Stomach (tissue), 9 donors: ENCODE data around the gene PTPRT. TPM values are rescaled to one million over a fixed set of nuclear protein-coding genes. Genes with fewer than 3 reads are reported as not detected.
A peak's percentile ranks its signal among the peaks of the same experiment; 100 is the strongest.

Experiments
- DNase-seq, 2 donors: peaks; one replicate each; pipeline versions ENCODE4 v3.0.0 to v3.0.0-alpha.2; 2013 to 2019
- H3K27ac ChIP-seq, 5 donors: fragments of 200-600 bp in 4 of 5; sonication (generic) in 4 of 5; one replicate each; pipeline ENCODE4 v1.5.1; 2013 to 2019; ENCODE audit warnings: mild to moderate bottlenecking in 1 of 5, moderate library complexity in 1 of 5
- H3K27me3 ChIP-seq, 3 donors: fragments of 200-600 bp; sonication (generic); one replicate each; pipeline ENCODE4 v1.5.1; 2017 to 2019; ENCODE audit warnings: mixed run types in 1 of 3
- H3K36me3 ChIP-seq, 4 donors: fragments of 200-600 bp; sonication (generic); 1 replicate in 3 of 4; 2 replicates in 1 of 4; pipeline ENCODE4 v1.5.1; 2016 to 2019
- H3K4me1 ChIP-seq, 4 donors: fragments of 200-600 bp; sonication (generic); one replicate each; pipeline ENCODE4 v1.5.1; 2016 to 2019
- H3K4me3 ChIP-seq, 4 donors: fragments of 200-600 bp; sonication (generic) in 3 of 4; one replicate each; pipeline ENCODE4 v1.5.1; 2016 to 2019; ENCODE audit warnings: mild to moderate bottlenecking in 1 of 4
- H3K9me3 ChIP-seq, 4 donors: fragments of 200-600 bp; sonication (generic); one replicate each; pipeline ENCODE4 v1.5.1; 2016 to 2019
- EP300 ChIP-seq: sonication (generic); formaldehyde crosslinking; IDR thresholded peaks from one replicate; pipeline ENCODE4 v1.6.1; 2017; ENCODE audit warnings: antibody characterized with exemption
- POLR2A ChIP-seq, 4 donors: fragments of 450-650 bp; IDR thresholded peaks; one replicate each; pipeline ENCODE4 v1.6.1; 2016; ENCODE audit warnings: antibody characterized with exemption in 4 of 4, control low read depth in 2 of 4, mild to moderate bottlenecking in 1 of 4, moderate library complexity in 1 of 4
- POLR2AphosphoS5 ChIP-seq, 3 donors: sonication (generic); formaldehyde crosslinking; IDR thresholded peaks; one replicate each; pipeline ENCODE4 v1.6.1; 2016; ENCODE audit warnings: antibody characterized with exemption in 3 of 3
- WGBS, 5 donors: extraction: QIAGEN DNeasy Blood & Tissue Kit in 3 of 5; methylation state at CpG; one replicate each; pipeline versions ENCODE4 v1.1.5 to v1.1.7; 2013 to 2018; 5-methylcytosine and 5-hydroxymethylcytosine counted together
- intact Hi-C: fragments of 100-400 bp; cut with DNase I; formaldehyde crosslinking; loops from one replicate; pipeline ENCODE4 v1.15.1; 2023; ENCODE audit warnings: low total_unique reads
- polyA plus RNA-seq, 3 donors: library from polyadenylated mRNA; stranded (reverse); fragments of 200-250 nt; gene quantifications; one replicate each; pipeline ENCODE4 v1.2.3, GENCODE V29; 2013
- total RNA-seq, 5 donors: library from RNA; depleted of rRNA; stranded (reverse); fragments of >200 nt; gene quantifications; one replicate each; pipeline versions ENCODE4 v1.1.0 to v1.2.3, GENCODE V29; 2014 to 2016
- TF ChIP-seq, protein P1 (sequence below), 7 experiments: fragments of 450-650 bp in 4 of 7; fragments of 200-600 bp in 3 of 7; sonication (generic) in 3 of 7; IDR thresholded peaks; one replicate each; pipeline ENCODE4 v1.5.1; 2016 to 2019; ENCODE audit warnings: antibody characterized with exemption in 7 of 7, control low read depth in 2 of 7, mild to moderate bottlenecking in 1 of 7
- donor health status: healthy with polysubstance abuse.
- donor health status: Bipolar disorder and iron deficiency.
- donor health status: healthy.

Gene PTPRT
- total and polyA plus RNA-seq, 8 donors = 0.05 to 11.6 (median 1.7) TPM; not detected in 2

DNA sequence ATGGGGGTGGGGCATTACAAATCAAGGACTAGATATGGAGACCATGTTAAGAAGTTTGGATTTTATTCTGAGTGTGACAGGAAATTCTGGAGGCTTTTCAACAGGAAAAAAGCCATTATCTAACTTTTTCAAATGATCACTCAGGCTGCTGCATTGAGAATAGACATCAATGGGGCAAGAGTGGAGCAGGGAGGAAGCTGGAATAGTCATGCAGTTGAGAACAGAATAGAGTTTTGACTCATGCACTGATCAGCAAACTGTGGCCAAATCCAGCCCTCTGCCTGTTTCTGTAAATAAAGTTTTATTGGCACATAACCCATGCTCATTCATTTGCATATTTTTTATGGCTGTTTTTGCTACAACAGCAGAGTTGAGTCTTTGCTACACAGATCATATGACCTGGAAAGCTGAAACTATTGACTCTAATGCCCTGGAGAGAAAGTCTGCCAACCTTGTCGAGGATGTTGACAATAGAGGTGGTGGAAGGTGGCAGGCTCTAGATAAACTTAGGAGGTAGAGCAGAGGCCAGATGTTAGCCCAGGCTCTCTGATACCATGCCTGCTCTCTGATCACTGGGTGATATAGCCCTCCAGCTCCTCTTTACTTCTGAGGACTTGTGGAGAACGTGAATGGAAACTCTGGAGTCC, 441.8 kb downstream of the PTPRT start:
- no peak overlapping the region for H3K4me3 ChIP-seq
- H3K27ac ChIP-seq = peak overlapping the region in 1 of 5 donors; percentile 10
- intact Hi-C loops = no loop called here
- DNase-seq = no peak
- WGBS, 5 donors = 11 to 41% (median 25%) methylated on average over 2 of the region's 2 CpGs
- no peaks in the 10 kb centered on the region for H3K4me1 ChIP-seq
- no peaks in the 10 kb centered on the region for H3K36me3 ChIP-seq
- TF ChIP-seq POLR2A (IDR thresholded peaks at IDR 0.05) = no peak
- no peak for TF ChIP-seq EP300
- no peak for TF ChIP-seq POLR2AphosphoS5 (IDR thresholded peaks at IDR 0.05)
- TF ChIP-seq, protein P1, sequence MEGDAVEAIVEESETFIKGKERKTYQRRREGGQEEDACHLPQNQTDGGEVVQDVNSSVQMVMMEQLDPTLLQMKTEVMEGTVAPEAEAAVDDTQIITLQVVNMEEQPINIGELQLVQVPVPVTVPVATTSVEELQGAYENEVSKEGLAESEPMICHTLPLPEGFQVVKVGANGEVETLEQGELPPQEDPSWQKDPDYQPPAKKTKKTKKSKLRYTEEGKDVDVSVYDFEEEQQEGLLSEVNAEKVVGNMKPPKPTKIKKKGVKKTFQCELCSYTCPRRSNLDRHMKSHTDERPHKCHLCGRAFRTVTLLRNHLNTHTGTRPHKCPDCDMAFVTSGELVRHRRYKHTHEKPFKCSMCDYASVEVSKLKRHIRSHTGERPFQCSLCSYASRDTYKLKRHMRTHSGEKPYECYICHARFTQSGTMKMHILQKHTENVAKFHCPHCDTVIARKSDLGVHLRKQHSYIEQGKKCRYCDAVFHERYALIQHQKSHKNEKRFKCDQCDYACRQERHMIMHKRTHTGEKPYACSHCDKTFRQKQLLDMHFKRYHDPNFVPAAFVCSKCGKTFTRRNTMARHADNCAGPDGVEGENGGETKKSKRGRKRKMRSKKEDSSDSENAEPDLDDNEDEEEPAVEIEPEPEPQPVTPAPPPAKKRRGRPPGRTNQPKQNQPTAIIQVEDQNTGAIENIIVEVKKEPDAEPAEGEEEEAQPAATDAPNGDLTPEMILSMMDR (IDR thresholded peaks at IDR 0.05) = no peak
- no peaks in the 10 kb centered on the region for H3K27me3 ChIP-seq
- peaks cover 0 to 11% (median 2%) of the 10 kb centered on the region in 4 donors for H3K9me3 ChIP-seq

DNA sequence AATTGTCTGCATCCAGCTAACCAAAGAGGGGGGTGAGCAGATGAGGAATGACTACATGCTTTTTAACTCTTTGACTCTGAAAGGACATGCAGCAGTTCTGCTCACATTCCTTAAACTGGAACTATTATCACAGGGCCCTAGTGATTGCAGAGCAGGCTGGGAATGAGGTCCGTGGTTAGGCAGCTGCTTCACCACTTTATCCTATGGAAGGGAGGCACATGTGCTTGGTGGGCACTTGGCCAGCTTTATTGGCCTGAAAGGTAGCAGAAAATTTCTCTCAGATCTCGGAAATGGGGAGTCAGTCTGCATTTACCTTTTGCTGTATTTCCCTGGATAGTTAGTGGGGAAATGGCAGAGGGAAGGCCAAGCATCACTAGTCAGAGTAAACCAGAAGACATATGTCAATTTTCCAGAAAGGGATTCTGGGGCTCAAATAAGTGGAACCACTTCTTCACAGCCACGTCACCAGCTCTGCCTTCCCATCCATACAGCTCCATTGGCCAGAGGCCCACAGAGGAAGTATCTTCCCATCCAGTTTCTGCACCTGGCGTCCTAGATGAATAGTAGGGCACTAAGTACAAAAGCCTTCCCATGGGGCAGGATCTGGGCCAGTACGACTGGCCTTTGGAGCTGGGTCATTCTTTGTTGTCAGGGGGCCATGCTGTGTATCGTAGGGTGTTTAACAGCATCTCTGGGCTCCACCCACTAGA, 444.8 kb downstream of the PTPRT start:
- H3K9me3 ChIP-seq = peaks cover 0 to 24% (median 19%) of the 10 kb centered on the region in 4 donors
- no peaks in the 10 kb centered on the region for H3K4me1 ChIP-seq
- H3K27me3 ChIP-seq = no peaks in the 10 kb centered on the region
- no peak for DNase-seq
- H3K4me3 ChIP-seq = no peak overlapping the region
- no peak overlapping the region for H3K27ac ChIP-seq
- no peak for TF ChIP-seq POLR2A (IDR thresholded peaks at IDR 0.05)
- TF ChIP-seq, protein P1 (IDR thresholded peaks at IDR 0.05) = no peak
- TF ChIP-seq EP300 = no peak
- TF ChIP-seq POLR2AphosphoS5 (IDR thresholded peaks at IDR 0.05) = no peak
- H3K36me3 ChIP-seq = no peaks in the 10 kb centered on the region
- intact Hi-C loops = no loop called here
- WGBS, 5 donors = 72 to 93% (median 78%) methylated on average over 5 to 6 of the region's 6 CpGs

DNA sequence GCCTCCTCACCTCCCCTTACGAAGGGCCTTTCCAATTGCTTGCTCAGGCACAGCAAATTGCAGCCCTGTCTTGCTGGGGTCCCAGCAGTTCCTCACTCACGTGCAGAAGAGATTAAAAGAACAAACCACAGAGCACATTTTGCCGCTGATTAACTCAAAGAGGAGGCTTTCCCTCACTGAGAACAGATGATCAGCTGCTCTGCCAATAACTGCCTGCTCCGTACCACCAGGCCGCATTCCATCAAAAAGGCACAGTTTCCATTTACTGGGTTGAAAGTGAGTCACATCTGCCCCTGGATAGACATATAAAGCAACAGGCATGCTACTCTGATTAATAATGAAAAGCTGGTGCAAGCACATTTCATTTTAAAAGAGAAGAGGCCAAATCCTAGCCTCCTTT, 446.8 kb downstream of the PTPRT start:
- peaks cover 0 to 24% (median 19%) of the 10 kb centered on the region in 4 donors for H3K9me3 ChIP-seq
- no peaks in the 10 kb centered on the region for H3K27me3 ChIP-seq
- no peak overlapping the region for H3K27ac ChIP-seq
- H3K36me3 ChIP-seq = no peaks in the 10 kb centered on the region
- 64 to 74% (median 65%) methylated on average over 5 of the region's 5 CpGs for WGBS, 5 donors
- TF ChIP-seq POLR2A (IDR thresholded peaks at IDR 0.05) = no peak
- TF ChIP-seq POLR2AphosphoS5 (IDR thresholded peaks at IDR 0.05) = no peak
- TF ChIP-seq, protein P1 (IDR thresholded peaks at IDR 0.05) = no peak
- TF ChIP-seq EP300 = no peak
- no peaks in the 10 kb centered on the region for H3K4me1 ChIP-seq
- H3K4me3 ChIP-seq = no peak overlapping the region
- intact Hi-C loops = no loop called here
- no peak for DNase-seq

DNA sequence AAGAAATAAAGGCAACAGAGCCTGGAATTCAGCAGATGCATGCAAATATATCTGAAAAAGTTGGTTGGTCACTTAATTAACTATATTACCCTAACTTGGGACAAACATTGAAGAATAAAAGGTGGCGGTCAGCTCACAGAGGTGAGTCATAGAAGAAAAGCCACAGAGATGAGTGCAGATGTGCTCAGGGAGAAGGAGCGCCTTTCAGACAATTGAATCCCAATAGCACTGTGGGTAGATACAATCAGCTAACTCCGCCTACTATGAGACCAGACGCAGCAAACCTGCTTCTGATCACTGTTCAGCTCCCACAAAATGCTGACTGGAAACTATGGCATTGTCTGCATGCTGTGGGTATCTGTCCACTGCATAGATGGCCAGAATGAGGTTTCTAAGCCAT, 447.8 kb downstream of the PTPRT start:
- Histone ChIP-seq H3K27ac (no peak overlapping the region), H3K27me3 (no peaks in the 10 kb centered on the region), H3K4me3 (no peak overlapping the region), H3K9me3 (peaks cover 0 to 24% (median 19%) of the 10 kb centered on the region in 4 donors), H3K4me1 (no peaks in the 10 kb centered on the region), H3K36me3 (no peaks in the 10 kb centered on the region)
- intact Hi-C loops = no loop called here
- 86 to 96% (median 89%) methylated on average over 4 of the region's 4 CpGs for WGBS, 5 donors
- no peak for DNase-seq
- TF ChIP-seq, protein P1 (IDR thresholded peaks at IDR 0.05) = no peak
- TF ChIP-seq POLR2AphosphoS5 (IDR thresholded peaks at IDR 0.05) = no peak
- no peak for TF ChIP-seq POLR2A (IDR thresholded peaks at IDR 0.05)
- TF ChIP-seq EP300 = no peak
